T-helper 2 cell treated with Interferon-gamma antibody and Interleukin-4, amounts not matched to agents 100 ng/mL and 5 ng/mL, for 36 hours (primary cell): ENCODE data around the gene PLCL2. TPM values are rescaled to one million over a fixed set of nuclear protein-coding genes. Genes with fewer than 3 reads are reported as not detected.

Experiments used
- intact Hi-C: fragments of 100-400 bp; cut with micrococcal nuclease; formaldehyde crosslinking; loops from one replicate; pipeline ENCODE4 v1.15.1; 2023
- total RNA-seq: library from RNA; stranded (reverse); gene quantifications from 2 replicates; pipeline ENCODE4 v1.2.3, GENCODE V29; 2022

Gene PLCL2
- total RNA-seq, 1 donor from 2014 or later = 40.4 TPM

DNA sequence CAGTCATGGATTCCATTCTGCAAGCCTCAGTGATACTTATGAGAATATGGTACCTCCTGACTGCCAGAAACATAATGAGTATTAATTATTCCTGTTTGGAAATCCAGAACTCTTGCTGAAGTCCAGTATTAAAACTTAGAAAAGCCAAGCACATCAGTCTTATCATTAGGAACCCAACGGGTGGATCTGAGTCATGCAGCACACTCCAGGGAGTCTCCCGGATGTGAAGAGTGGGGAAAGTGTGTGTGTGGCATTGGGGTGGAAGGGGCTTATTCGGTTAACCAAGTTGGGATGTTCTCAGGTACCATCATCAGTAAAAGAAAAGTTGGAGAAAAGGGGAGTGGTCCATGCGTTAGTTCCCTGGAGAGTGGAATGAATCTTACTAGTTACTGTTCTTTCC is 181.1 kb downstream of the PLCL2 start:
- intact Hi-C loops = no loop called here

DNA sequence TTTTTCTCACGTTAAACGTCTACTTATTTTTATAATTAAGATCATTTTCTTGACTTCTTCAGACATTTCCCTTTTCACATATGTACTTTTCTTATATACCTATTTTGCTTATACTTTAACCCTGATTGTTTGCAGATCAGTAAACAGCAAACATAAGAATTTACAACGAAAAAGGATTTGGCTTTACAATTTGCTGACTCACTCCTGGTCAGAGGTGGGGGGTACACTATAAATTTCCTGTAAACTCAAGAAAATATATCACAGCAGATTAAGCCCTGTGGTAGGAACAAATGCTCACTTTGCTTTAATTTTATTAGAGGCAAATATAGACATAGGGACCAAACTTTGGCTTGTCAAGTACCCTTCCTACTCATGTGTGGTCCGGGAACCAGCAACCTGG is 185.0 kb downstream of the PLCL2 start:
- intact Hi-C loops = no loop called here

DNA sequence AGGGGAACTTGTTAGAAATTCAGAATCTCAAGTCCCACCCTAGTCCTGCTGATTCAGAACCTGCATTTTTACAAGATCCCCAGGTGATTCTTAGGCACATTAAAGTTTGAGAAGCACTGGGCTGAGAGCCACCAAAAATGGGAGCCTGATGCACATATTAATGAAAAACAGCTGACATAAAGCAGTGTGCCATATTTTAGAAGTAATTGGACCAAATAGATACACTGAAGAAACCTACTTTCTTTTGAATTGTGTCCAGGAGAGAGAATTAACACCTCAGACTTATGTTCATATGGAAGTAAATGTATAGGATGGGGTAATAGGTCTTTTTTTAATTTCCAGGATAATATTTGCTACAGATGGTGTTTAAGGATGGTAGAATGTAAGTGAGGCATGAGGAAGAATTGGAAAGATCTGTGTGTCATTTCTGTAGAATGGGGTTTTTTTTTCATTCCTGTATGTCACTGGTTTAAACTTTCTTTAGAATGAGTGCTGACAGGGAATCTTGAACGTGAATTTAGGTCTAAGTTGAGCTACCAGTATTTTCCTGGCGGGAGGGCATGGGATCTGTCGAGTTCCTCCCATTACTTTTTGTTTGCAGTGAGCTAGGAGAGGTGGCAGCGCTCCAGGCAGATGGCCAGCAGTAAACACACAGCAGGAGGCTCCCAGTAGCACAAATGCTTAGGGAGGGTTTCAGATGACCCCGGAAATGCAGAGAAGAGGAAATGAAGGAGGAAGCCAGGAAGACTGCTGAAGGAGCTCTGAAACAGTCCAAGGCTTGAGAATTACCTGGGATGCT is 185.6 kb downstream of the PLCL2 start:
- intact Hi-C loops = no loop called here

- intact Hi-C loops = no loop called here
These were observed 189.8 kb downstream of the PLCL2 start for GRCh38 chr3:17074559-17074958.

DNA sequence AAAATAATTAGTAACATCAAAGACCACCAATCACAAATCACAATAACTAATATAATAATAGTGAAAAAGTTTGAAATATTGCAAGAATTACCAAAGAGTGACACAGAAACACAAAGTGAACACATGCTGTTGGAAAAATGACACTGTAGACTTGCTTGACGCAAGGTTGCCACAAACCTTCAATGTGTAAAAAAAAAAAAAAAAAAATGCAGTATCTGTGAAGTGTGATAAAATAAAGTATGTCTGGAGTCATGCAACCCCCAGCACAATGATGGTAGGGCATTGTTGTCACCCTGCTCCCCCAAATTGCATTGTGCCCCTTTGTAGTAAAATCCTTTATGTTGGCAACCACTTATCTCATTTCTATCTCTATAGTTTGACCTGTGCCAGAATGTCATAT is 190.6 kb downstream of the PLCL2 start:
- intact Hi-C loops = no loop called here

DNA sequence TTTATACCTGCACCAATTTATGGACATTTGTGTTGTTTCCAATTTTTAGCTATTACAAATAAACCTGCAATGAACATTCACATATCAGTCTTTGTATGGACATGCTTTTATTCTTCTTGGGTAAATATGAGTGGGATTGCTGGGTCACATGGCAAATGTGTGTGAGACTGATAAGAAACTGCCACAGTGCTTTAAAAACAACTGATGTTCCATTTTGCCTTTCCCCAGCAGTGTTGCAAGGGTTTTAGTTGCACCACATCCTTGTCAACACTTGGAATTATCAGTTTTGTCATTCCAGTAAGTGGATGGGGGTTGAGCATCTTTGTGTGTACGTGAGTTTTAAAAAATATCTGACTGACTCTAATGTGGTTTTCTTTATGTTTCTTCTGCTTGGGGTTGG is 191.2 kb downstream of the PLCL2 start:
- intact Hi-C loops = no loop called here

GRCh38 chr3:17076940-17077605 is 192.3 kb downstream of the PLCL2 start:
- intact Hi-C loops = no loop called here

DNA sequence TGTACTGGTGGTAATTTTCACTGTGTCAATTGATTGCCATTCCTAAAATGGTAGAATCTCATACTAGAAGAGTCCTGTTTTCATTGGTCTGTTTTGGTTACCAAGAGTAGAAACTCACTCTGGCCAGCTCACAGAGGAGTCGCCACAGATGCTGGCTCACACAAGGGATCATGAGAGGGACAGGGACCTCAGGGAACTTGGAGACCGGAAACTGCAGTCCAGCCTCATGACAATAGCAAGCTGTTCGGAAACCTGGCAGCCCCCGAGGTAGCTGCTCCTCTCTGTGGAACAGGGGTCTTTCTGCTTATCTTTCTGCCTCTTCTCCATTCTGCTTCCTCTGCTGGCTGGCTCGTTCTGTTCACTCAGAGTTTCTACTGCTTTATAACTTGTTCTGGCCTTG is 192.9 kb downstream of the PLCL2 start:
- intact Hi-C loops = no loop called here

DNA sequence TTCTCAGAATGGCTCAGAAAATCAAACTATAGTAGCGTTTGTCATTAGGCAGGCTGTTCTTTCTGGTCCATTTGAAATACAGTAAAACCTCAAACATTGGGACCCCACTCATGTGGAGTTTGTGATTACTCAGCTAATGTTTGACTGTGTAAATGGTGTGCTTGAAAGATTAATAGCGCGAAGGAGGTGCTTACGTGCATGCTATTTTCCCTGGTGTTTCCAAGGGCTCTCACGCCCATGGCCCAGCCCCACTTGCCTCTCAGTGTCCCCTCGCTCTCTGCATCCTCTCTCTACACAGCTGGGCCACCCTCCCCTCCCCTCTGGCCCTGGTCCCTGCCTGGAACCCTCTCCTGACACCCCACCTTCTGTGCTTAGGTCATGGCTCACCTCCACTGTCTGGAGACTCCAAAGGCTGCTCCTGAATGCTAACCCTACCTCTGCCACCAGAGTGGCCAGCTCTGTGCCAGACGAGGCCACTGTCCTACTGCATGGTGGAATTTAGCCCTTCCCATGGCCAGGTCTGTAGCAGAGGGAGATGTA is 194.2 kb downstream of the PLCL2 start:
- intact Hi-C loops = no loop called here

GRCh38 chr3:17079933-17080332 is 195.2 kb downstream of the PLCL2 start:
- intact Hi-C loops = loop anchor here (2.0 kb wide), 1 partner anchor 71 kb away; no protein-coding TSS in a partner anchor

- intact Hi-C loops = loop anchor here (2.0 kb wide), 1 partner anchor 69 kb away; no protein-coding TSS in a partner anchor
These were observed 196.8 kb downstream of the PLCL2 start for GRCh38 chr3:17081520-17081919.

GRCh38 chr3:17087509-17087908 is 202.8 kb downstream of the PLCL2 start:
- intact Hi-C loops = no loop called here

DNA sequence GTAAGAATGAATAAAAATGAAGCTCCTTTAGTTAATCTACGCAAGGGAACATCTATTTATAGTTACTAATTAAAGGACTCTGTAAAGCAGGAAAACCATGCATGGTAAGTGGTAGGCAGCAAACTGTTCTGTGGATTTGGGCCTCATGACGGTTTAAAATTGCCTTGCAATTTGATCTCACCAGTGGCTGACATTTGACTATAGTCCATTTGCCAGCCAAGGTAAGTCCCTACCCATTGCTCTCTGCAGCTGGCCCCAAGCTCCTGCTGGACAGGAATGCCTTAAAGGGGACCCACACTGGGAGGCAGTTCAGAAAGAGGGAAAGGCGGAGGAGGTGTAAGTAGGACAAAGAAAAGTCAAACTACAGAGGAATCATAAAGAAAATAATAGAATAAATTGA is 203.3 kb downstream of the PLCL2 start:
- intact Hi-C loops = no loop called here

DNA sequence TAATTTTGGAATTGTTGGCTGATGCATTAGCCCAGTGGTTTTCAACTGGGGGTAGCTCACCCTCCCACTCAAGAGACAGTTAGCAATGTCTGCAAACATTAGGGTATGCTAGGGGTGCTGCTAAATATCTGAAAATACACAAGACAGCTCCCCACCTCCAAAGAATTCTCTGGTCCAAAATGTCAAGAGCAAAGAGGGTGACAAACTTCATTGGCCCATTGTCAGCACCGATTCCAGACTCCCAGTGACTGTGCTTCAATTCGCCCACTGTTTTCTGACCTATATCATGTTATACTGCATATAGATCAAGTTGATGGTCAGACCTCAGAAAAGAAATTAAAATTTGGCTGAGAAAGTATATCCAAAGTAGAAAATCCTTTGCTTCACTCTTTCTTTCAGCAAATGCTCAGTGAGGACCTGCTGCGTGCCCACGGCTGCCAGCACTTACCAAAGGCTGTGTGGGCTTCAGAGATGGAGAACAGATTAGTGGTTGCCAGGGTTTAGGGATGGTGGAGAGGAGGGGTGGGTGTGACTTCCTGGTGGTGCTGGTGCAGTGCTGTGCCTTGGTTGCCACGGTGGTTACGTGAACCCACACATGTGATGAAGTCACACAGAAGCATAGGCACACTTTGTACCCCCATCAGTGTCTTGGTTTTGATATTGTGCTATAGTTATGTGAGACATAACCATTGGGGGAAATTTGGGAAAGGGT is 204.0 kb downstream of the PLCL2 start:
- intact Hi-C loops = no loop called here

- intact Hi-C loops = no loop called here
These were observed 204.6 kb downstream of the PLCL2 start for GRCh38 chr3:17089314-17089700.

GRCh38 chr3:17090280-17090983 is 205.7 kb downstream of the PLCL2 start:
- intact Hi-C loops = no loop called here

DNA sequence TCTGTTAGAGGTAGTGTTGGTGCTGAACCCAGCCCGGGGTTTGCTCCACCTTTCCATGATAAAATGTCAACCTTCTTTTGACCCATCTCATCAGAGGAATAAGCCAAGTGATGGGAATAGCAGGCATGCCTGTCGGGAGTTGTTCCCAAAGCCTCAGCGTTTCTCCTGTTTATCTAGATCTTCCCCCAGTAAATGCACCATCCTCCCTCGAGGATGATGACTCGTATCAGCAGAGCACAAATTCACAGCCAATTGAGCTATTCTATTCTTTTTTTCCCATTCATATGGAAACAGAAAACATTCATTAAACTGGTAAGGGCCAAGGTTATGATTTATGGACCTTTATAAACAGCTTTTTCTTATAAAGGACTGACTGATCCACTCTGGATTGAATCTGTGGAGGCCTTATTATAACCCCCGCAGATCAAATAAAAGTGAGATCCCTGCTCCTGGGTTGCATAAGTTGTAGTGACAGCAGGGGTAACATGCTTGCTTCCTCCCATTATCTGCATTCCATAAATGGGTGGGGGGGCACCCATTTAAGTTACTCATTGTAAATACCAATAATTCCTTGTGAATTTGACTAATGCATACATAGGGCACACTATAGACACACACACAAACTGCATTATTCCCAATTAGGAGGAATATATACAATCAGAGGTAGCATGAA is 207.3 kb downstream of the PLCL2 start:
- intact Hi-C loops = no loop called here

DNA sequence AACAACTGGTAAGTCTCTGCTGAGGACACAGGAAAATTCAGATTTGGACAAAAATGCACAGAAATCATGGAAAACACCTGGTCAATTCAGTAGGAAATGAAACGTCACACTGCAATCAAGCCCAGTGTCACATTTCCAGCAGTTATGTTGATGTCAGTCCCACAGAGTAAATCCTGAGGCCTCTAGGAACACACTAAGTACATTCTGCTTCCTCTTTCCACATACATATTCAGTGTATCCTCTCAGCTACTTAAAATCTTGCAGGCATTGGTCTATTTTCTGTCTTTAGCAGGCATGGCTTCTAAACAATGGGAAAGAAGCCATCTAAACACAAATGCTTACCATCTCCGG is 207.8 kb downstream of the PLCL2 start:
- intact Hi-C loops = no loop called here

GRCh38 chr3:17094551-17094950 is 209.8 kb downstream of the PLCL2 start:
- intact Hi-C loops = no loop called here

DNA sequence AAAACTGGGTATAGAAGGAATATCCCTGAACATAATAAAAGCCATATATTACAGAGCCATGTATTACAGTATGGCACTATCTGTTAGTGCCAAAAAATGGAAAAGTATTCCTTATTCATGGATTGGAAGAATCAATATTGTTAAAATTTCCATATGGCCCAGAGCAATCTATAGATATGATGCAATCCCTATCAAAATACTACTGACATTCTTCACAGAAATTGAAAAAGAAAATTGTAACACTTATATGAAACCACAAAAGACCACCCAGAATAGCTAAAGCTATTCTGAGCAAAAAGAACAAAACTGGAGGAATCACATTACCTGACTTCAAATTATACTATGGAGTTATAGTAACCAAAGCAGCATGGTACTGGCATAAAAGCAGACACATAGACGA is 218.8 kb downstream of the PLCL2 start:
- intact Hi-C loops = no loop called here

DNA sequence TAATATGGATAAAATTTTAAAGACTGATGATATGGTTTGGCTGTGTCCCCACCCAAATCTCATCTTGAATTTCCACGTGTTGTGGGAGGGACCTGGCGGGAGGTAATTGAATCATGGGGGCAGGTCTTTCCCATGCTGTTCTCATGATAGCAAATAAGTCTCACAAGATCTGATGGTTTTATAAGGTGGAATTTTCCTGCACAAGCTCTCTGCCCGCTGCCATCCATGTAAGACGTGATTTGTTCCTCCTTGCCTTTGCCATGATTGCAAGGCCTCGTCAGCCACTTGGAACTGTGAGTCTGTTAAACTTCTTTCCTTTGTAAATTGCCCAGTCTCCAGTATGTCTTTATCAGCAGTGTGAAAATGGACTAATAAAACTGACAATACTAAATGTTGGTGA is 222.0 kb downstream of the PLCL2 start:
- intact Hi-C loops = loop anchor here (5.0 kb wide), 1 partner anchor 46 kb away; no protein-coding TSS in a partner anchor
